Prostate gland (tissue), 2 donors: ENCODE data around the gene ADAMTS3.

Experiments
- POLR2A ChIP-seq: fragments of 450-650 bp; IDR thresholded peaks from one replicate; pipeline ENCODE4 v1.6.1; 2016; ENCODE audit warnings: antibody characterized with exemption, mild to moderate bottlenecking
- POLR2AphosphoS5 ChIP-seq: sonication (generic); formaldehyde crosslinking; IDR thresholded peaks from one replicate; pipeline ENCODE4 v1.6.1; 2017; ENCODE audit warnings: antibody characterized with exemption
- TF ChIP-seq, protein P1 (sequence below), 4 experiments: fragments of 200-600 bp in 2 of 4; fragments of 450-650 bp in 2 of 4; sonication (generic) in 2 of 4; IDR thresholded peaks; 1 replicate in 3 of 4; 2 replicates in 1 of 4; pipeline ENCODE4 v1.5.1; 2016 to 2019; ENCODE audit warnings: antibody characterized with exemption in 4 of 4, mild to moderate bottlenecking in 2 of 4, moderate library complexity in 2 of 4

GRCh38 chr4:72338060-72338459 lies 231.0 kb downstream of the ADAMTS3 start:
- no peak for TF ChIP-seq POLR2A
- TF ChIP-seq, protein P1, sequence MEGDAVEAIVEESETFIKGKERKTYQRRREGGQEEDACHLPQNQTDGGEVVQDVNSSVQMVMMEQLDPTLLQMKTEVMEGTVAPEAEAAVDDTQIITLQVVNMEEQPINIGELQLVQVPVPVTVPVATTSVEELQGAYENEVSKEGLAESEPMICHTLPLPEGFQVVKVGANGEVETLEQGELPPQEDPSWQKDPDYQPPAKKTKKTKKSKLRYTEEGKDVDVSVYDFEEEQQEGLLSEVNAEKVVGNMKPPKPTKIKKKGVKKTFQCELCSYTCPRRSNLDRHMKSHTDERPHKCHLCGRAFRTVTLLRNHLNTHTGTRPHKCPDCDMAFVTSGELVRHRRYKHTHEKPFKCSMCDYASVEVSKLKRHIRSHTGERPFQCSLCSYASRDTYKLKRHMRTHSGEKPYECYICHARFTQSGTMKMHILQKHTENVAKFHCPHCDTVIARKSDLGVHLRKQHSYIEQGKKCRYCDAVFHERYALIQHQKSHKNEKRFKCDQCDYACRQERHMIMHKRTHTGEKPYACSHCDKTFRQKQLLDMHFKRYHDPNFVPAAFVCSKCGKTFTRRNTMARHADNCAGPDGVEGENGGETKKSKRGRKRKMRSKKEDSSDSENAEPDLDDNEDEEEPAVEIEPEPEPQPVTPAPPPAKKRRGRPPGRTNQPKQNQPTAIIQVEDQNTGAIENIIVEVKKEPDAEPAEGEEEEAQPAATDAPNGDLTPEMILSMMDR (IDR thresholded peaks at IDR 0.05), result no peak
- no peak for TF ChIP-seq POLR2AphosphoS5
